K562 (cell line): ENCODE measurements around the gene DUSP10. TPM values are rescaled to one million over a fixed set of nuclear protein-coding genes. Genes with fewer than 3 reads are reported as not detected.
A peak's percentile ranks its signal among the peaks of the same experiment; 100 is the strongest.

Source experiments
- CHAMP1 ChIP-seq: fragments of 450-650 bp; IDR thresholded peaks from 2 replicates; pipeline ENCODE4 v1.6.1; 2016; ENCODE audit warnings: mild to moderate bottlenecking
- ERF ChIP-seq: fragments of 450-650 bp; formaldehyde crosslinking; IDR thresholded peaks from 2 replicates; pipeline ENCODE4 v1.4.0; 2020; ENCODE audit warnings: mild to moderate bottlenecking, mixed read lengths
- FUS ChIP-seq: fragments of 200-400 bp; formaldehyde crosslinking; optimal IDR thresholded peaks from 2 replicates; pipeline ENCODE3; 2017; ENCODE audit warnings: low read depth, low read length
- JUNB ChIP-seq: fragments of 450-650 bp; formaldehyde crosslinking; conservative IDR thresholded peaks from 2 replicates; pipeline ENCODE4 v1.4.0; 2020; ENCODE audit warnings: mild to moderate bottlenecking
- KAT7 ChIP-seq: sonication (generic); formaldehyde crosslinking; IDR thresholded peaks from 2 replicates; pipeline ENCODE4 v1.8.0; 2022; ENCODE audit warnings: missing genetic modification reagents, mild to moderate bottlenecking, borderline replicate concordance
- KLF16 ChIP-seq: IDR thresholded peaks from 2 replicates; pipeline ENCODE4 v1.6.1; 2016; ENCODE audit warnings: antibody characterized with exemption
- RBFOX2 ChIP-seq: fragments of 200-400 bp; formaldehyde crosslinking; IDR thresholded peaks from 2 replicates; pipeline ENCODE4 v1.6.1; 2017; ENCODE audit warnings: low read depth, mild to moderate bottlenecking, low read length, moderate library complexity
- SAFB2 ChIP-seq: fragments of 200-400 bp; formaldehyde crosslinking; IDR thresholded peaks from 2 replicates; pipeline ENCODE4 v1.6.1; 2018; ENCODE audit warnings: borderline replicate concordance, low read length, low read depth, moderate library complexity; ENCODE audit not compliant: severe bottlenecking
- TFAM ChIP-seq: fragments of 250-450 bp; sonication (Bioruptor Pico); conservative IDR thresholded peaks from 2 replicates; pipeline ENCODE4 v1.5.0; 2021; ENCODE audit warnings: mild to moderate bottlenecking, moderate library complexity
- THAP7 ChIP-seq: fragments of 250-450 bp; sonication (Bioruptor Pico); IDR thresholded peaks from 2 replicates; pipeline ENCODE4 v1.5.0; 2021
- TOE1 ChIP-seq, 2 experiments: fragments of 450-650 bp in 1 of 2; sonication (generic) in 1 of 2; formaldehyde crosslinking in 1 of 2; IDR thresholded peaks; 2 replicates each; pipeline versions ENCODE4 v1.7.1 to v1.8.0; 2016 to 2022; ENCODE audit warnings: borderline replicate concordance in 2 of 2, mild to moderate bottlenecking in 2 of 2, antibody characterized with exemption in 1 of 2, inconsistent platforms in 1 of 2, low read depth in 1 of 2, missing genetic modification reagents in 1 of 2, moderate library complexity in 1 of 2
- ZNF134 ChIP-seq: fragments of 250-450 bp; sonication (Bioruptor Pico); conservative IDR thresholded peaks from 2 replicates; pipeline ENCODE4 v1.4.0; 2020
- ZNF311 ChIP-seq: fragments of 250-450 bp; sonication (Bioruptor Pico); IDR thresholded peaks from 2 replicates; pipeline ENCODE4 v1.4.0; 2020; ENCODE audit warnings: mild to moderate bottlenecking, moderate library complexity
- polyA plus RNA-seq, 8 experiments: library from polyadenylated mRNA; depleted of rRNA in 4 of 8; stranded (reverse) in 5 of 8; unstranded in 3 of 8; fragments of >200 nt; fragmentation: Nextera tagmentation in 2 of 8; fragmentation: Illumina TruSeq in 1 of 8; extraction: Ambion mirVana in 2 of 8; extraction: Trizol in 1 of 8; gene quantifications; 2 replicates each; pipeline versions ENCODE4 v1.2.1 to v1.2.3, GENCODE V29; 2011 to 2014; ENCODE audit warnings: inconsistent platforms in 1 of 8, missing spikeins in 1 of 8
- total RNA-seq, 7 experiments: library from RNA; depleted of rRNA in 6 of 7; stranded (reverse); fragments of >200 nt in 6 of 7; fragmentation: Illumina TruSeq in 2 of 7; extraction: Trizol in 2 of 7; gene quantifications; 2 replicates each; pipeline versions ENCODE4 v1.2.1 to v1.2.3, GENCODE V29; 2011 to 2021; ENCODE audit warnings: low replicate concordance in 1 of 7
- TF ChIP-seq, protein P1 (sequence below), 2 experiments: fragments of 450-650 bp in 1 of 2; IDR thresholded peaks; 2 replicates each; pipeline ENCODE4 v1.6.1; 2011 to 2017; ENCODE audit warnings: low read depth in 2 of 2, antibody characterized with exemption in 1 of 2, borderline replicate concordance in 1 of 2, low read length in 1 of 2, mild to moderate bottlenecking in 1 of 2, mixed read lengths in 1 of 2; ENCODE audit not compliant: control insufficient read depth in 1 of 2
- TF ChIP-seq, protein P2 (sequence below): fragments of 250-450 bp; sonication (Bioruptor Pico); IDR thresholded peaks from 2 replicates; pipeline ENCODE4 v1.8.0; 2021; ENCODE audit warnings: mild to moderate bottlenecking, moderate library complexity
- TF ChIP-seq, protein P3 (sequence below): fragments of 250-450 bp; sonication (Bioruptor Pico); IDR thresholded peaks from 2 replicates; pipeline ENCODE4 v1.8.0; 2022; ENCODE audit warnings: inconsistent platforms

Gene DUSP10
- total and polyA plus RNA-seq, 9 of the 15 experiments (the other 6 are each of a cell fraction or from before 2014, with no cell fraction given): 1.7 to 8.3 (median 6.1) TPM

- TF ChIP-seq, protein P1, sequence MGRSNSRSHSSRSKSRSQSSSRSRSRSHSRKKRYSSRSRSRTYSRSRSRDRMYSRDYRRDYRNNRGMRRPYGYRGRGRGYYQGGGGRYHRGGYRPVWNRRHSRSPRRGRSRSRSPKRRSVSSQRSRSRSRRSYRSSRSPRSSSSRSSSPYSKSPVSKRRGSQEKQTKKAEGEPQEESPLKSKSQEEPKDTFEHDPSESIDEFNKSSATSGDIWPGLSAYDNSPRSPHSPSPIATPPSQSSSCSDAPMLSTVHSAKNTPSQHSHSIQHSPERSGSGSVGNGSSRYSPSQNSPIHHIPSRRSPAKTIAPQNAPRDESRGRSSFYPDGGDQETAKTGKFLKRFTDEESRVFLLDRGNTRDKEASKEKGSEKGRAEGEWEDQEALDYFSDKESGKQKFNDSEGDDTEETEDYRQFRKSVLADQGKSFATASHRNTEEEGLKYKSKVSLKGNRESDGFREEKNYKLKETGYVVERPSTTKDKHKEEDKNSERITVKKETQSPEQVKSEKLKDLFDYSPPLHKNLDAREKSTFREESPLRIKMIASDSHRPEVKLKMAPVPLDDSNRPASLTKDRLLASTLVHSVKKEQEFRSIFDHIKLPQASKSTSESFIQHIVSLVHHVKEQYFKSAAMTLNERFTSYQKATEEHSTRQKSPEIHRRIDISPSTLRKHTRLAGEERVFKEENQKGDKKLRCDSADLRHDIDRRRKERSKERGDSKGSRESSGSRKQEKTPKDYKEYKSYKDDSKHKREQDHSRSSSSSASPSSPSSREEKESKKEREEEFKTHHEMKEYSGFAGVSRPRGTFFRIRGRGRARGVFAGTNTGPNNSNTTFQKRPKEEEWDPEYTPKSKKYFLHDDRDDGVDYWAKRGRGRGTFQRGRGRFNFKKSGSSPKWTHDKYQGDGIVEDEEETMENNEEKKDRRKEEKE (IDR thresholded peaks at IDR 0.05; ENCODE audit: borderline replicate concordance in 1 of 2, control insufficient read depth in 1 of 2, low read depth in 2 of 2, low read length in 1 of 2): no peak
- TF ChIP-seq FUS (no peak), ZNF311 (CRISPR knock-in tag) (no peak), TOE1 (IDR thresholded peaks at IDR 0.05; ENCODE audit: borderline replicate concordance) (peak; percentile 59), TOE1 (CRISPR knock-in tag; IDR thresholded peaks at IDR 0.05; ENCODE audit: borderline replicate concordance, low read depth) (no peak; the same call in 1 of the 2 replicates), TFAM (CRISPR knock-in tag) (no peak), SAFB2 (no peak), ERF (no peak), JUNB (CRISPR knock-in tag) (no peak), THAP7 (CRISPR knock-in tag) (0 out of 2 replicates have a peak, but pooled peaks have one; percentile 50), CHAMP1 (no peak), ZNF134 (CRISPR knock-in tag) (no peak), KLF16 (no peak), KAT7 (no peak; the same call in 1 of the 2 replicates), RBFOX2 (peak; percentile 92)
- TF ChIP-seq, protein P2, sequence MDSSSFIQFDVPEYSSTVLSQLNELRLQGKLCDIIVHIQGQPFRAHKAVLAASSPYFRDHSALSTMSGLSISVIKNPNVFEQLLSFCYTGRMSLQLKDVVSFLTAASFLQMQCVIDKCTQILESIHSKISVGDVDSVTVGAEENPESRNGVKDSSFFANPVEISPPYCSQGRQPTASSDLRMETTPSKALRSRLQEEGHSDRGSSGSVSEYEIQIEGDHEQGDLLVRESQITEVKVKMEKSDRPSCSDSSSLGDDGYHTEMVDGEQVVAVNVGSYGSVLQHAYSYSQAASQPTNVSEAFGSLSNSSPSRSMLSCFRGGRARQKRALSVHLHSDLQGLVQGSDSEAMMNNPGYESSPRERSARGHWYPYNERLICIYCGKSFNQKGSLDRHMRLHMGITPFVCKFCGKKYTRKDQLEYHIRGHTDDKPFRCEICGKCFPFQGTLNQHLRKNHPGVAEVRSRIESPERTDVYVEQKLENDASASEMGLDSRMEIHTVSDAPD: no peak
- TF ChIP-seq, protein P3, sequence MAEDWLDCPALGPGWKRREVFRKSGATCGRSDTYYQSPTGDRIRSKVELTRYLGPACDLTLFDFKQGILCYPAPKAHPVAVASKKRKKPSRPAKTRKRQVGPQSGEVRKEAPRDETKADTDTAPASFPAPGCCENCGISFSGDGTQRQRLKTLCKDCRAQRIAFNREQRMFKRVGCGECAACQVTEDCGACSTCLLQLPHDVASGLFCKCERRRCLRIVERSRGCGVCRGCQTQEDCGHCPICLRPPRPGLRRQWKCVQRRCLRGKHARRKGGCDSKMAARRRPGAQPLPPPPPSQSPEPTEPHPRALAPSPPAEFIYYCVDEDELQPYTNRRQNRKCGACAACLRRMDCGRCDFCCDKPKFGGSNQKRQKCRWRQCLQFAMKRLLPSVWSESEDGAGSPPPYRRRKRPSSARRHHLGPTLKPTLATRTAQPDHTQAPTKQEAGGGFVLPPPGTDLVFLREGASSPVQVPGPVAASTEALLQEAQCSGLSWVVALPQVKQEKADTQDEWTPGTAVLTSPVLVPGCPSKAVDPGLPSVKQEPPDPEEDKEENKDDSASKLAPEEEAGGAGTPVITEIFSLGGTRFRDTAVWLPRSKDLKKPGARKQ (CRISPR knock-in tag): no peak
These were observed 896 bp upstream of the DUSP10 start (continued) for GRCh38 chr1:221742555-221743415.
